ENCODE measurements around the gene PDE9A. TPM values are rescaled to one million over a fixed set of nuclear protein-coding genes. Genes with fewer than 3 reads are reported as not detected.

The PDE9A gene
- total RNA-seq, 1 donor from 2014 or later, result 27.4 TPM

GRCh38 chr21:42702720-42703119 is 49.3 kb downstream of the PDE9A start:
- peaks cover 14% of the 10 kb centered on the region for H3K9me3 Mint-ChIP-seq
- H3K4me1 Mint-ChIP-seq, result peaks cover 5% of the 10 kb centered on the region
- TF ChIP-seq CTCF (IDR thresholded peaks at IDR 0.05; ENCODE audit: unreplicated experiment), result no peak
- H3K27ac Mint-ChIP-seq, result no peak overlapping the region
- H3K4me3 Mint-ChIP-seq, result no peak overlapping the region
- peaks cover 37% of the 10 kb centered on the region for H3K36me3 Mint-ChIP-seq
- H3K27me3 Mint-ChIP-seq (ENCODE audit: low read depth), result no peaks in the 10 kb centered on the region
- DNase-seq (ENCODE audit: low spot score in 2 of 2, unreplicated experiment in 2 of 2), result no peak

GRCh38 chr21:42703136-42703908 is 49.9 kb downstream of the PDE9A start:
- H3K4me3 Mint-ChIP-seq, result no peak overlapping the region
- TF ChIP-seq CTCF (IDR thresholded peaks at IDR 0.05; ENCODE audit: unreplicated experiment), result no peak
- H3K27me3 Mint-ChIP-seq (ENCODE audit: low read depth), result no peaks in the 10 kb centered on the region
- H3K36me3 Mint-ChIP-seq, result peaks cover 39% of the 10 kb centered on the region
- peaks cover 14% of the 10 kb centered on the region for H3K9me3 Mint-ChIP-seq
- H3K4me1 Mint-ChIP-seq, result peaks cover 11% of the 10 kb centered on the region
- no peak for DNase-seq (ENCODE audit: low spot score in 2 of 2, unreplicated experiment in 2 of 2)
- no peak overlapping the region for H3K27ac Mint-ChIP-seq

GRCh38 chr21:42703965-42704364 is 50.5 kb downstream of the PDE9A start:
- Mint-ChIP-seq H3K27me3 (ENCODE audit: low read depth) (no peaks in the 10 kb centered on the region), H3K9me3 (peaks cover 14% of the 10 kb centered on the region), H3K4me3 (no peak overlapping the region), H3K36me3 (peaks cover 39% of the 10 kb centered on the region), H3K4me1 (peaks cover 12% of the 10 kb centered on the region), H3K27ac (no peak overlapping the region)
- TF ChIP-seq CTCF (IDR thresholded peaks at IDR 0.05; ENCODE audit: unreplicated experiment), result no peak
- DNase-seq (ENCODE audit: low spot score in 2 of 2, unreplicated experiment in 2 of 2), result no peak

- no peaks in the 10 kb centered on the region for H3K27me3 Mint-ChIP-seq (ENCODE audit: low read depth)
- no peak overlapping the region for H3K27ac Mint-ChIP-seq
- no peak for DNase-seq (ENCODE audit: low spot score in 2 of 2, unreplicated experiment in 2 of 2)
- H3K9me3 Mint-ChIP-seq, result peaks cover 14% of the 10 kb centered on the region
- no peak overlapping the region for H3K4me3 Mint-ChIP-seq
- H3K36me3 Mint-ChIP-seq, result peaks cover 38% of the 10 kb centered on the region
- H3K4me1 Mint-ChIP-seq, result peaks cover 12% of the 10 kb centered on the region
- TF ChIP-seq CTCF (IDR thresholded peaks at IDR 0.05; ENCODE audit: unreplicated experiment), result no peak
Observed at GRCh38 chr21:42704861-42705260, 51.4 kb downstream of the PDE9A start.

- TF ChIP-seq CTCF (IDR thresholded peaks at IDR 0.05; ENCODE audit: unreplicated experiment), result no peak
- peaks cover 35% of the 10 kb centered on the region for H3K36me3 Mint-ChIP-seq
- no peaks in the 10 kb centered on the region for H3K27me3 Mint-ChIP-seq (ENCODE audit: low read depth)
- H3K27ac Mint-ChIP-seq, result no peak overlapping the region
- peaks cover 14% of the 10 kb centered on the region for H3K9me3 Mint-ChIP-seq
- peaks cover 12% of the 10 kb centered on the region for H3K4me1 Mint-ChIP-seq
- DNase-seq (ENCODE audit: low spot score in 2 of 2, unreplicated experiment in 2 of 2), result no peak
- H3K4me3 Mint-ChIP-seq, result no peak overlapping the region
Observed at GRCh38 chr21:42705346-42705745, 51.9 kb downstream of the PDE9A start.

All from mesothelial cell of epicardium (in vitro differentiated cells).